Dendritic cell treated with granulocyte-macrophage colony-stimulating factor and Interleukin-4, amounts not matched to agents 40 ng/mL and 50 ng/mL, for 4 days (primary cell): Measurements from ENCODE around the gene EPN2.

Experiments
- H3K27ac Mint-ChIP-seq: one replicate; pipeline ENCODE4 v1.8.0; 2022; ENCODE audit warnings: mild to moderate bottlenecking, mixed read lengths
- H3K27me3 Mint-ChIP-seq: one replicate; pipeline ENCODE4 v1.8.0; 2022; ENCODE audit warnings: mild to moderate bottlenecking, mixed read lengths
- H3K36me3 Mint-ChIP-seq: one replicate; pipeline ENCODE4 v1.8.0; 2022; ENCODE audit warnings: low read depth, mixed read lengths
- H3K4me1 Mint-ChIP-seq: one replicate; pipeline ENCODE4 v1.8.0; 2022; ENCODE audit warnings: low read depth, mixed read lengths
- H3K4me3 Mint-ChIP-seq: one replicate; pipeline ENCODE4 v1.8.0; 2022; ENCODE audit warnings: mild to moderate bottlenecking, moderate library complexity, mixed read lengths
- H3K9me3 Mint-ChIP-seq: one replicate; pipeline ENCODE4 v1.8.0; 2022; ENCODE audit warnings: mixed read lengths
- intact Hi-C: fragments of 100-400 bp; cut with micrococcal nuclease; formaldehyde crosslinking; loops from one replicate; pipeline ENCODE4 v1.15.0; 2022

EPN2 gene

GRCh38 chr17:19299866-19300265, 62.7 kb downstream of the EPN2 start:
- Mint-ChIP-seq H3K4me1 (peaks cover 65% of the 10 kb centered on the region), H3K36me3 (peaks cover 7% of the 10 kb centered on the region)
- intact Hi-C loops = no loop called here

DNA sequence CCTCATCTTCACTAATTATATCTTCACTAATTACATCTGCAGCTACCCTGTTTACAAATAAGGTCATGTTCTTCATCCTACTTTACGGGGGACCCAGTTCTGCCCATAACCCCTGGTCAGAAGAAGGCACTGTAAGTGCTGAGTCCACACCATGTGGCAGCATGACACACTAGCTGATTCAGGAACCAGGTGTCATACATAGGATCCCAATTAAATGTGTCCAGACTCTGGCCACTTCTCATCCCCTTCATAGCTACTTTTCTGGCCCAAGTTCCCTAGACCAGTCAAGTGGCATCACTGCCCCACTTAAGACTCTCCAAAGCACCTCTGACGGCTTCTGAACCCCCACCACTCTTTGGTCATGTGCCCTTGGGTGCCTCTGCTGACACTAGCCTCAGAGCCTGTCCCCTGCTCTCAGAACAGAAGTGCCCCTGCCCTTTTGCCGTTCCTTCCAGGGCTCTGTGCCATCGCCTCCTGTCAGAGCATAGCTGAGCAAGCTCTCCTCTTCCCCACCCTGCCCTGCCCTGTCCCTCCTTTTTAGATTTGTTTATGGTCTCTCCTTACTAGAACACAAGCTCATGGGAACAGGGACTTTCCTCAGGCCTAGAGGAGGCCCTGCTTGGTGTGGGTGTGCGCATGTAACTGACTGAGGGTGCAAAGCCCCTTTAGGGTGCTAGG, 64.2 kb downstream of the EPN2 start:
- peaks cover 7% of the 10 kb centered on the region for H3K36me3 Mint-ChIP-seq
- H3K4me1 Mint-ChIP-seq = peaks cover 65% of the 10 kb centered on the region
- H3K9me3 Mint-ChIP-seq = no peaks in the 10 kb centered on the region
- H3K27me3 Mint-ChIP-seq = peaks cover 56% of the 10 kb centered on the region
- H3K4me3 Mint-ChIP-seq = no peak overlapping the region
- intact Hi-C loops = no loop called here
- H3K27ac Mint-ChIP-seq = peak overlapping the region; percentile 42

More at GRCh38 chr17:19299866-19300265, 62.7 kb downstream of the EPN2 start:
- Mint-ChIP-seq H3K4me3 (no peak overlapping the region), H3K27ac (no peak overlapping the region), H3K27me3 (peaks cover 52% of the 10 kb centered on the region), H3K9me3 (no peaks in the 10 kb centered on the region)

GRCh38 chr17:19301973-19302372, 64.8 kb downstream of the EPN2 start:
- H3K4me3 Mint-ChIP-seq = no peak overlapping the region
- H3K36me3 Mint-ChIP-seq = peaks cover 7% of the 10 kb centered on the region
- no peaks in the 10 kb centered on the region for H3K9me3 Mint-ChIP-seq
- H3K27me3 Mint-ChIP-seq = peaks cover 60% of the 10 kb centered on the region
- peaks cover 65% of the 10 kb centered on the region for H3K4me1 Mint-ChIP-seq
- peak overlapping the region; percentile 42 for H3K27ac Mint-ChIP-seq
- intact Hi-C loops = no loop called here

DNA sequence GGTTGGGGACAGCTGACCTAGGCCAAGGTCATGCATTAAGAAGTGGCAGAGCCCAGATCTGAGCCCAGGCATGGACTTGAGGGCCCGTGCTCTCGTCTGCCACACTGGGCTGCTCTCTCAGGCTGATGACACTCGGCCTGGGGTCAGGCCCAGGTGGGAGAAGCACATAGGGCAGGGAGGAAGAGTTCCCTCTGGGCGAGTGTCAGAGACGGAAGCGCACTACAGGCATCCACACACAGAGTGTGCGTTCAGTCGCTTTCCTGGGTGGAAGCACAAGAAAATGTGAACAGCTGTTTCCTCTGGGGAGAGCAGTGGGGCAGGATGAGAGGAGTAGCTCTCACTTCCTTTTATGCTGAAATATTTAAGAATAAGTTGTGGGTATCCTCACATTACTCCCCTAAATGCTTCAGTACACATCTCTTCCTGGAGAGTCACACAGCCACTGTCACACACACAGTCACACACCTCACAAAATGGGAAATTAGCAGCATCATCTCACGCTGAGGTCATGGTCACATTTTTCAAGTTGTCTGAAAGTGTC, 65.7 kb downstream of the EPN2 start:
- intact Hi-C loops = no loop called here
- H3K27me3 Mint-ChIP-seq = peaks cover 65% of the 10 kb centered on the region
- H3K36me3 Mint-ChIP-seq = peaks cover 7% of the 10 kb centered on the region
- no peaks in the 10 kb centered on the region for H3K9me3 Mint-ChIP-seq
- no peak overlapping the region for H3K4me3 Mint-ChIP-seq
- peak overlapping the region; percentile 83 for H3K27ac Mint-ChIP-seq
- H3K4me1 Mint-ChIP-seq = peaks cover 65% of the 10 kb centered on the region

DNA sequence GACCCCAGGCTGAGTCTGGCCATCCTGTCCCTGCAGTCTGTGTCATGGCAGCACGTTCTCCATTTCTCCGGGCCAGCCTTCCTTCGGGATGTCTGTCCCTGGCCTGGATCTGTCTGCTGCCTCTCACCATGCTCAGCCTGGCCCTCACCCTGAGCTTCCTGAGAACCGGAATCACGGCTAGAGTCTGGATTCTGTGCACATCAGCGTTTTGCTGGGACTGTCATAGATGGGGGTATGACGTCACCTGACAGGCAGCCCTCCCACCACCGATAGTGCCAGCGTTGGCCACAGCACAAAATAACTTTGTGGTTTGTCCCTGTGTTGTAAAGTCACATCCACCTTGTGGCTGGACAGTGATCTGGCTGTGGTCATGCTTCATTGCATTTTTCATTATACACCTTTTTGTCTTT, 66.2 kb downstream of the EPN2 start:
- Mint-ChIP-seq H3K27me3 (peaks cover 68% of the 10 kb centered on the region), H3K4me1 (peaks cover 65% of the 10 kb centered on the region), H3K9me3 (no peaks in the 10 kb centered on the region), H3K4me3 (no peak overlapping the region), H3K27ac (peak overlapping the region; percentile 83), H3K36me3 (peaks cover 7% of the 10 kb centered on the region)
- intact Hi-C loops = no loop called here

DNA sequence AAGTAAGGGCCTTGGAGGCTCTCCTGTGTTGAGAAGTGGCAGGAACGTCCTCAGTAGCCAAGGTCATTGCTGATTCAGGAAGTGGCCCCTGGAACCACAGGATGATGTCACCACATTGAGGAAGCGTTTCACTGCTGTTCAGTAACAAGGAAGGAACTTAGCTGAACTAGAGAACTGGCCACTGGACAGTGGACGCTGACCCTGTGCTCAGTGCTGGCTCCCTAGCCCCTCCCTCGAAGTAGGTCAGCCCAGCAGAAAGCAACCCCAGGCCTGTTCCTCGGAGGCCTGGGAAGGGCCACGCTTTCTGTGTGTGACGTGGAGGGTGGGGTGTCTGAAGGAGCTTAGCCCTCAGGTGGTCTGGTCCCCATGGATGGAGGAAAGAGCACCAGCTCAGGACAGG, 67.0 kb downstream of the EPN2 start:
- peaks cover 65% of the 10 kb centered on the region for H3K4me1 Mint-ChIP-seq
- H3K27me3 Mint-ChIP-seq = peaks cover 69% of the 10 kb centered on the region
- no peaks in the 10 kb centered on the region for H3K9me3 Mint-ChIP-seq
- peak overlapping the region; percentile 83 for H3K27ac Mint-ChIP-seq
- peaks cover 7% of the 10 kb centered on the region for H3K36me3 Mint-ChIP-seq
- intact Hi-C loops = no loop called here
- H3K4me3 Mint-ChIP-seq = peak overlapping the region; percentile 30

DNA sequence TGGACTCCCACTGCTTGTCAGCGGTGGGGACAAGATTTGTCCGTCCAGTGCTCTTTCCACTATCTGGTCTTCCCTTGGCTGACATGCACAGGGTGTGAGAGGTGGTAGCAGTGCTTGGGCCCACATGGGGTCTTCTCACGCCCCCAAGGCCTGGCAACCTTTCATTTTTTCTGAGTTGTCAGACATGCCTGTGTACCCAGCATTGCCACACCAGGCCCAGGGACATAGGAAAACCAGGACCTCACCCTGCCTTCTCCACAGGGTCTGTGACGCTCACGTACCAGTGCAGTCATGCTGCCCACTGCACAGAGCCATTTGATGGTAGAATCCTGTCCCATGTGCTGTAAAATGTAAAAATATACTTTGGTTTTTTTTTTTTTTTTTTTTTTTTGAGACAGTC, 67.6 kb downstream of the EPN2 start:
- H3K4me1 Mint-ChIP-seq = peaks cover 68% of the 10 kb centered on the region
- intact Hi-C loops = no loop called here
- peak overlapping the region; percentile 83 for H3K27ac Mint-ChIP-seq
- H3K36me3 Mint-ChIP-seq = peaks cover 6% of the 10 kb centered on the region
- no peaks in the 10 kb centered on the region for H3K9me3 Mint-ChIP-seq
- peaks cover 69% of the 10 kb centered on the region for H3K27me3 Mint-ChIP-seq
- H3K4me3 Mint-ChIP-seq = no peak overlapping the region

DNA sequence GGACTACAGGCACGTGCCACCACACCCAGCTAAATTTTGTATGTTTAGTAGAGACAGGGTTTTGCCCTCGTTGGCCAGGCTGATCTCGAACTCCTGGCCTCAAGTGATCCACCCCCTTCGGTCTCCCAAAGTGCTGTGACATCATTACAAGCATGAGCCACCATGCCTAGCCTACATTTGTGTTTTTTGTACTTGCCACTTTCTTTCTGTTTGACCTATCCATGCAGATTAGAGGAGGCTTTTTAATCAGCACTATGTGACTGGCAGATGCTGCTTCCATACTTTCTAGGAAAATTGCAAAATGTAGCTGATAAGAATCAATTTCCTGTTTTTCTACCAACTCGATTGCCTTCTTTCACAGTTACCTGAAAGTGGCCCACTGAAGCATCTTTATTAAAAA, 68.1 kb downstream of the EPN2 start:
- intact Hi-C loops = no loop called here
- Mint-ChIP-seq H3K27me3 (peaks cover 70% of the 10 kb centered on the region), H3K27ac (peak overlapping the region; percentile 83), H3K36me3 (peaks cover 4% of the 10 kb centered on the region), H3K9me3 (no peaks in the 10 kb centered on the region), H3K4me1 (peaks cover 73% of the 10 kb centered on the region), H3K4me3 (peak overlapping the region; percentile 13)

- peaks cover 78% of the 10 kb centered on the region for H3K4me1 Mint-ChIP-seq
- peaks cover 69% of the 10 kb centered on the region for H3K27me3 Mint-ChIP-seq
Measured at GRCh38 chr17:19305761-19306159, 68.6 kb downstream of the EPN2 start.

DNA sequence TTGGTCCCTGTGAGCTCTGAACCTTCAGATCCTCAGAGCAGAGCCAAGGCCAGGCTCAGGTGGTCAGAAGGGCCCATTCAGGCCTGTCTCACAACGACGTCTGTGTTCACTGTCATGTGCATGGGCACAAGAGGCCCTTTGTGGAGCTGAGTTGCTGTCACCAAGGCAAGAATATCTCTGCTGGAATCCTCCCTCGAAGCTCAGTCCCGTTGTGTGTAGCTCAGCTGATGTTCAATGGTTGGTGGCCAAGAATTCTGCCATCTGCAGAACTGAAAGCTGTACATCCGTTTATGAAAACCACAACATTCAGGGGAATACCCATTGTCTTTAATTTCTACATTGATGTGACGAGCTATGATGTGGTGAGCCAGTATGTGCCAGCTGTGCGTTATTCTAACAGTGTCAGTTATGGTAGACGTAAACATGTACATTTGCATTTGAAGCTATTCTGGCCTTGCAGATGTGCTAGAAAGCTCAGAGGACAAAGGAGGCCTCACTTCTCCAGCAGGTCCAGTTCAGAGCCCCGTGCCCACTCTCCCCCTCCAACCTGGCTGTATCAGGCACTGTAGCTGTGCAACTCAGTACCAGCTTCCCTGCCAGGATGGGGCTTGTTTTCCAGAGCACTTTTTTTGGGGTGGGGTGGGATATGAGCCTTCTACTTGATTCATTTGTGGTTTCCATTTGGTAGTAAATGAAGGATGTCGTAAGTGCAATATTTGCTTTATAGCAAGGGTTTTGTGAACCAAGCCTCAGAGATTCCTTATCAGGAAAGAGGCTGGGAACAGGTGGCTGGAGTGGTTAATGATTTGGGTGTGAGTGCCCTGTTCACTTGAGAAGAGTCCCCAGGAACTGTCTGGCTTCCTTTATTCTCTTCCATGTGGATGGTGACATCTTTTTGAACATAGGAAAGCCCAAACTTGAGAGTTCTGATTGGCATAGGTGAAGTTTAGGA, 69.3 kb downstream of the EPN2 start:
- Mint-ChIP-seq H3K4me3 (peak overlapping the region; percentile 21), H3K27me3 (peaks cover 66% of the 10 kb centered on the region), H3K36me3 (peaks cover 12% of the 10 kb centered on the region), H3K4me1 (peaks cover 78% of the 10 kb centered on the region), H3K9me3 (no peaks in the 10 kb centered on the region), H3K27ac (peak overlapping the region; percentile 83)
- intact Hi-C loops = loop anchor here (2.0 kb wide), 1 partner anchor 16 kb away; no protein-coding TSS in a partner anchor

More at GRCh38 chr17:19305761-19306159, 68.6 kb downstream of the EPN2 start:
- intact Hi-C loops = loop anchor here (2.0 kb wide), 1 partner anchor 15 kb away; no protein-coding TSS in a partner anchor
- peaks cover 9% of the 10 kb centered on the region for H3K36me3 Mint-ChIP-seq
- H3K27ac Mint-ChIP-seq = peak overlapping the region; percentile 83
- H3K9me3 Mint-ChIP-seq = no peaks in the 10 kb centered on the region
- peak overlapping the region; percentile 21 for H3K4me3 Mint-ChIP-seq

DNA sequence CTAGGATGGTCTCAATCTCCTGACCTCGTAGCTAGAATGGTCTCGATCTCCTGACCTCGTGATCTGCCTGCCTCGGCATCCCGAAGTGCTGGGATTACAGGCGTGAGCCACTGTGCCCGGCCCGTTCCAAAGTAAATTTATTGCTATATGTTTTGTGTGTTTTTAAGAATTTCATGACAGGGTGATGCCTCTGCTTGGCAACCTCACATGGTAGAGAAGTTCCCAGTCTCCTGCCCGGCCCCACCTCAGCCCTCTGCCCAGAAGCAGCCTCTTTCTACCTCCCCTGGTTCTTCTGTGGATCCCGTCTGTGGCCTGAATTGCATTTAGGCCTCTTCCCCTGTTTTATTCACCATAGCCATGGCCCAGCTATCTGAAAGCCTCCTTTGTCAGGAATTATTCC, 70.4 kb downstream of the EPN2 start:
- H3K27ac Mint-ChIP-seq = peak overlapping the region; percentile 56
- peaks cover 64% of the 10 kb centered on the region for H3K27me3 Mint-ChIP-seq
- peaks cover 78% of the 10 kb centered on the region for H3K4me1 Mint-ChIP-seq
- H3K36me3 Mint-ChIP-seq = peaks cover 18% of the 10 kb centered on the region
- no peak overlapping the region for H3K4me3 Mint-ChIP-seq
- no peaks in the 10 kb centered on the region for H3K9me3 Mint-ChIP-seq
- intact Hi-C loops = loop anchor here (2.0 kb wide), 1 partner anchor 17 kb away; no protein-coding TSS in a partner anchor

DNA sequence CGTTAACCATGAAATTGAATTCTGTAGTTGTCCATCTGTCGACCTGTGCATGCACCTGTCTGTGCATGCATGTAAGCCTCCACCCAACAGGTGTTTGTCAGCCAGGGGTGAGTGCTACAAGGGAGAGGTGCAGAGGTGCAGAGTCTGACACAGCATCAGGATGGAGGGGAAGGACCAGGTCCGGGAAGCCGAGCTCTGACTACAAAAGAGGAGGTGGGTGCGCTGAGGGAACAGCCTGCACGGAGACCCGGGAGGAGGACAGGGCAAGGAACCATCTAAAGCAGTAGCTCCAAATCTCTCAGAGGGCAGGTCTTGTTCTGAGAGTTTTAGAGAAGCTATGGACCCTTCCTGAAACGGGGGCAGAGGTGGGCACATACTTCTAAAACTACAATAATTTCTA, 71.2 kb downstream of the EPN2 start:
- H3K27me3 Mint-ChIP-seq = peaks cover 71% of the 10 kb centered on the region
- H3K4me1 Mint-ChIP-seq = peaks cover 76% of the 10 kb centered on the region
- H3K9me3 Mint-ChIP-seq = no peaks in the 10 kb centered on the region
- H3K4me3 Mint-ChIP-seq = no peak overlapping the region
- H3K27ac Mint-ChIP-seq = no peak overlapping the region
- peaks cover 27% of the 10 kb centered on the region for H3K36me3 Mint-ChIP-seq
- intact Hi-C loops = no loop called here

GRCh38 chr17:19309701-19310100, 72.5 kb downstream of the EPN2 start:
- Mint-ChIP-seq H3K36me3 (peaks cover 37% of the 10 kb centered on the region), H3K27me3 (peaks cover 83% of the 10 kb centered on the region), H3K4me1 (peaks cover 70% of the 10 kb centered on the region), H3K27ac (no peak overlapping the region), H3K9me3 (no peaks in the 10 kb centered on the region), H3K4me3 (no peak overlapping the region)
- intact Hi-C loops = no loop called here

DNA sequence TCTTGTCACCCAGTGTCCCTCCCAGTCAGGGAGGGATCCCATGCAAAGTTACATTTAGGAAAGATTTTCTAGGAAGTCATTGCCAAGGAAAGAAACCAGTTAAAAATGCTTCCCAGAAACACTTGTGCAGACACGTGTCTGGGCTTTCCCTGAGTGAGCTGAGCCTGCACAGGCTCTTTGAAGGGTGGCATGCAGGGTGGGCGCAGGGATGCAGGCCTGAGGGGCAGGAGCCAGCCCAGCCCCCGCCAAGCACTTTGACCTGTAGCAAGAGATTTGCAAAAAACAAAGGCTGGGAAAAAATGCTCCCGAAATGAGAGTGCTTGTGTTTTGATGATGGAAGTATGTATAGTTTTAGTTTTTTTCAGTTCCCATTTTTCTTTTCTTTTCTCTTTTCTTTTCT, 73.0 kb downstream of the EPN2 start:
- no peak overlapping the region for H3K4me3 Mint-ChIP-seq
- H3K27me3 Mint-ChIP-seq = peaks cover 85% of the 10 kb centered on the region
- H3K36me3 Mint-ChIP-seq = peaks cover 41% of the 10 kb centered on the region
- intact Hi-C loops = no loop called here
- H3K27ac Mint-ChIP-seq = no peak overlapping the region
- peaks cover 65% of the 10 kb centered on the region for H3K4me1 Mint-ChIP-seq
- H3K9me3 Mint-ChIP-seq = no peaks in the 10 kb centered on the region
